ENCODE data around the gene STX1B. TPM values are rescaled to one million over a fixed set of nuclear protein-coding genes. Genes with fewer than 3 reads are reported as not detected.

STX1B gene
- total and polyA plus RNA-seq, 2 donors (not counting 3 experiments of a cell fraction or from before 2014, with no cell fraction given), result 0.11 to 0.14 TPM

DNA sequence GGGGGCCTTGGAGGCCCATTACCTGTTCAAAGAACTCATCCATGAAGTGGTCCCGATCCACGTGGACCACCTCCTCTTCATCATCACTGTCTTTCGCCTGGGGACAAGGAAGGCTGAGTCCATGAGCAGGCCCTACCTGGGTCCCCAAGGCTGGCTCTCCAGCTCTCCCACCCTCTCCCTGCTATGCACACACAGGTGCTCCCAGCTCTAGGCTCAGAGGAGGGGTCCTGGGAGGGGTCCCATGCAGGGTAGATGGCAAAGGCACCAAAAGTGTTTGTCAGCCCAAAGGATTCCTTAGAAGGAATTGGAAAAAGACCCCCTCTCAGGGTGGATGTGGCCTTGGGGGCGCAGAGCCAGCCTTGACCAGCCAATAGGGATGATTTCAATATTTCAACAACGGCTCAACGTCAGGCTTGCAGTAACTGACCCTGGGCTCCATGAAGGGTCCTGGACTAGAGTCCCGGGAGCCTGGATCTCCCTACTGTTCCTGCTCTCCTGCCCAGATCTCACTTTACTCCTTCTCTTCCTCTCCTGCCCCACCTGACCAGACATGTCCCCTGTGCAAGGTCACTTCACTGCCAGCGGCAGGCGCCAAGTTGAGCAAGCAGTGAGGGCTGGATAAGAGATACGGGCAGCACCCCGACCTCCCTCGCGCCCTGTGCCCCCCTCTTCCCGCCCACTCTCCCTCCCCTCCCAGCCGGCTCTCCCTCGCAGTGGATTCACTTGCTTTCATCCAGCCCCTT, 8.8 kb downstream of the STX1B start:
- Histone ChIP-seq H3K4me1 (ENCODE audit: control insufficient read depth, extremely low read depth, insufficient read depth, low read length) (no peaks in the 10 kb centered on the region), H3K36me3 (ENCODE audit: control insufficient read depth in 2 of 2, extremely low read depth in 1 of 2, insufficient read depth in 2 of 2, low read length in 2 of 2) (no peaks in the 10 kb centered on the region), H3K27me3 (ENCODE audit: control insufficient read depth in 2 of 2, insufficient read depth in 2 of 2, low read length in 2 of 2) (peaks cover 0 to 2% of the 10 kb centered on the region in 2 experiments), H3K79me2 (ENCODE audit: control insufficient read depth, insufficient read depth, low read length) (no peaks in the 10 kb centered on the region), H3K27ac (ENCODE audit: insufficient read depth, low read depth, low read length) (no peak overlapping the region), H3K9me3 (replicated peaks; ENCODE audit: control insufficient read depth, insufficient read depth, low read length) (no peaks in the 10 kb centered on the region), H3K4me2 (ENCODE audit: insufficient read depth, low read length) (no peak overlapping the region), H2AFZ (ENCODE audit: low read depth, low read length) (no peak overlapping the region), H4K20me1 (replicated peaks; ENCODE audit: control insufficient read depth, extremely low read depth, insufficient read depth, low read length) (no peaks in the 10 kb centered on the region), H3K9me1 (replicated peaks; ENCODE audit: control insufficient read depth, extremely low read depth, insufficient read depth, low read length) (no peaks in the 10 kb centered on the region), H3K9ac (replicated peaks; ENCODE audit: extremely low read depth, insufficient read depth, low read length) (no peak overlapping the region), H3K4me3 (replicated peaks in 1 of 3; ENCODE audit: insufficient read depth in 1 of 3, low read depth in 1 of 3, low read length in 3 of 3) (no peak overlapping the region)
- BruUV-seq (replicated peaks), result no TSS peak
- ChIA-PET POLR2A (no interaction called here), CTCF (interaction anchor here (1.1 kb wide), 1 partner anchor 17 kb away, joined by 3 read pairs; the partner anchor contains the start of gene HSD3B7)
- intact Hi-C loops (cut with micrococcal nuclease) (no loop called here), dilution Hi-C loops (cut with MboI; ENCODE audit: extremely low pct_ligation_motif_present, low sequenced_read_pairs) (no loop called here)
- DNase-seq (ENCODE audit: low read depth, low spot score) (no peak), FAIRE-seq (no peak)
- TF ChIP-seq FOS (IDR thresholded peaks at IDR 0.05; ENCODE audit: borderline replicate concordance, insufficient read depth, low read length) (no peak), EZH2 (IDR thresholded peaks at IDR 0.05; ENCODE audit: borderline replicate concordance, low read depth, low read length, severe bottlenecking) (no peak), POLR2A (IDR thresholded peaks at IDR 0.05; ENCODE audit: low read depth, low read length) (no peak), POLR2AphosphoS5 (IDR thresholded peaks at IDR 0.05; ENCODE audit: insufficient read depth, low read depth, low read length) (no peak), JUN (IDR thresholded peaks at IDR 0.05; ENCODE audit: borderline replicate concordance, insufficient read depth, insufficient read length, low read depth) (no peak), GATA2 (IDR thresholded peaks at IDR 0.05; ENCODE audit: insufficient read depth, insufficient read length, low read depth, low read length) (no peak), MYC (IDR thresholded peaks at IDR 0.05; ENCODE audit: low read depth, low read length) (no peak)
- TF ChIP-seq, protein P1, sequence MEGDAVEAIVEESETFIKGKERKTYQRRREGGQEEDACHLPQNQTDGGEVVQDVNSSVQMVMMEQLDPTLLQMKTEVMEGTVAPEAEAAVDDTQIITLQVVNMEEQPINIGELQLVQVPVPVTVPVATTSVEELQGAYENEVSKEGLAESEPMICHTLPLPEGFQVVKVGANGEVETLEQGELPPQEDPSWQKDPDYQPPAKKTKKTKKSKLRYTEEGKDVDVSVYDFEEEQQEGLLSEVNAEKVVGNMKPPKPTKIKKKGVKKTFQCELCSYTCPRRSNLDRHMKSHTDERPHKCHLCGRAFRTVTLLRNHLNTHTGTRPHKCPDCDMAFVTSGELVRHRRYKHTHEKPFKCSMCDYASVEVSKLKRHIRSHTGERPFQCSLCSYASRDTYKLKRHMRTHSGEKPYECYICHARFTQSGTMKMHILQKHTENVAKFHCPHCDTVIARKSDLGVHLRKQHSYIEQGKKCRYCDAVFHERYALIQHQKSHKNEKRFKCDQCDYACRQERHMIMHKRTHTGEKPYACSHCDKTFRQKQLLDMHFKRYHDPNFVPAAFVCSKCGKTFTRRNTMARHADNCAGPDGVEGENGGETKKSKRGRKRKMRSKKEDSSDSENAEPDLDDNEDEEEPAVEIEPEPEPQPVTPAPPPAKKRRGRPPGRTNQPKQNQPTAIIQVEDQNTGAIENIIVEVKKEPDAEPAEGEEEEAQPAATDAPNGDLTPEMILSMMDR (IDR thresholded peaks at IDR 0.05; ENCODE audit: extremely low read depth in 1 of 2, insufficient read depth in 1 of 2, low read depth in 1 of 2, low read length in 2 of 2), result no peak
- TF ChIP-seq, protein P2, sequence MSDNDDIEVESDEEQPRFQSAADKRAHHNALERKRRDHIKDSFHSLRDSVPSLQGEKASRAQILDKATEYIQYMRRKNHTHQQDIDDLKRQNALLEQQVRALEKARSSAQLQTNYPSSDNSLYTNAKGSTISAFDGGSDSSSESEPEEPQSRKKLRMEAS (IDR thresholded peaks at IDR 0.05; ENCODE audit: insufficient read depth, insufficient read length), result no peak

All from endothelial cell of umbilical vein (primary cell).